Upper lobe of left lung (tissue), 4 donors: ENCODE data around the gene SUN5.

Experiments
- CTCF ChIP-seq, 6 experiments: fragments of 450-650 bp in 4 of 6; fragments of 200-600 bp in 2 of 6; sonication (generic) in 2 of 6; IDR thresholded peaks; one replicate each; pipeline ENCODE4 v1.5.1; 2016 to 2019; ENCODE audit warnings: antibody characterized with exemption in 6 of 6
- EP300 ChIP-seq, 4 donors: sonication (generic); formaldehyde crosslinking; IDR thresholded peaks; one replicate each; pipeline ENCODE4 v1.5.1; 2017; ENCODE audit warnings: antibody characterized with exemption in 4 of 4, control low read depth in 2 of 4
- POLR2A ChIP-seq, 4 donors: fragments of 450-650 bp; IDR thresholded peaks; one replicate each; pipeline ENCODE4 v1.5.1; 2016 to 2017; ENCODE audit warnings: antibody characterized with exemption in 4 of 4, mild to moderate bottlenecking in 2 of 4
- POLR2AphosphoS5 ChIP-seq, 2 donors: sonication (generic); formaldehyde crosslinking; IDR thresholded peaks; one replicate each; pipeline ENCODE4 v1.5.1; 2017; ENCODE audit warnings: antibody characterized with exemption in 2 of 2

DNA sequence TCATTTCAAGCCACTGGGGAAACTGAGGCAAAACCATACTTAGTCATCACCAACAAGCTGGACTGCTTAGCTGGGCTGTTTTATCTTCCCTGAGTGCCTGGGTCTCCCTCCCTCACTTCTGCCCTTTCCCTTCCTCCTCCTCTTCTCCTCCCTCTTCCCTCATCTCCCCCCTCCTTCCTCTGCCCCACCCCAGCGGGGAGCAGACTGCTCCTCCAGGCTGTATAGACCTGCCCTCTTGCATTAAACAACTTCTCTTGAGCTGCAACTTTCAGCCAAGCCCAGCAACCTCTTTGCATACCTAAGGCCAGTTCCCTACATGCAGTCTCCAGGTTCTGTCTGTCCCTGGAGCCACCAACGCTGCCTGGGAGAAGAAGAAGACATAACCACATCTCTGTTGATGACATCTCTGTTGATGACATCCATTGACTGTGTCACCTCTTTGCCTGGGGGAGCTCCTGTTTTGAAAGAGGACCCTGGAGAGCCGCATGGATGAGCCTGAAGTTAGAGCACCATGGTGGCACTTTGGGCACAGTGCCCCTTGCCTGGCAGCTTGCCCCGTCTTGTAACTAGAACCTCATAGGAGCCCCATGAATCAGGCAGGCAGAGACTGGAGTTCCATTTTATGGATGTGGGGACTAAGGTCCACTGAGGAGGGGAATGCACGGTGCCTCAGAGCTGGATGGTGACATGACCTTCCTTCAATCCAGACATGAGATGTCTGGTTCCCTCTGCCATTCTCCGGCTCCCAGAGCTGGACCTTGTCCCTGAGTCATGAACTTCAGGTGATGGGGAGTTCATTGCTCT lies 19.4 kb upstream of the SUN5 start:
- no peak for TF ChIP-seq CTCF (IDR thresholded peaks at IDR 0.05)
- no peak for TF ChIP-seq POLR2A (IDR thresholded peaks at IDR 0.05)
- TF ChIP-seq EP300 (IDR thresholded peaks at IDR 0.05): no peak
- no peak for TF ChIP-seq POLR2AphosphoS5 (IDR thresholded peaks at IDR 0.05)
